AG10803 (cell line): Measurements from ENCODE around the gene SOWAHC.

Experiments used
- DNase-seq: peaks from one replicate; pipeline ENCODE4 v3.0.0; 2010; ENCODE audit warnings: low read depth
- H3K4me3 ChIP-seq: 2 replicates; pipeline ENCODE4 v1.5.1; 2011; ENCODE audit warnings: mild to moderate bottlenecking, low read length, control low read depth
- CTCF ChIP-seq: conservative IDR thresholded peaks from 2 replicates; pipeline ENCODE4 v1.5.1; 2011; ENCODE audit warnings: mild to moderate bottlenecking, low read length, control low read depth, inconsistent platforms

SOWAHC gene

GRCh38 chr2:109649736-109650695 is 35.9 kb downstream of the SOWAHC start:
- TF ChIP-seq CTCF: no peak
- H3K4me3 ChIP-seq: no peak overlapping the region

GRCh38 chr2:109654326-109655050 is 40.3 kb downstream of the SOWAHC start:
- H3K4me3 ChIP-seq: no peak overlapping the region
- TF ChIP-seq CTCF: no peak
- no peak for DNase-seq

More at GRCh38 chr2:109649736-109650695, 35.9 kb downstream of the SOWAHC start:
- peak; percentile 5 for DNase-seq

GRCh38 chr2:109655287-109655686 is 41.1 kb downstream of the SOWAHC start:
- no peak overlapping the region for H3K4me3 ChIP-seq
- DNase-seq: no peak
- TF ChIP-seq CTCF: no peak

- DNase-seq: no peak
- no peak overlapping the region for H3K4me3 ChIP-seq
- TF ChIP-seq CTCF: no peak
Observed at GRCh38 chr2:109659396-109660045, 45.4 kb downstream of the SOWAHC start.

- H3K4me3 ChIP-seq: no peak overlapping the region
- DNase-seq: no peak
- no peak for TF ChIP-seq CTCF
Observed at GRCh38 chr2:109660046-109660860, 46.1 kb downstream of the SOWAHC start.

GRCh38 chr2:109662889-109663288 is 48.7 kb downstream of the SOWAHC start:
- H3K4me3 ChIP-seq: no peak overlapping the region
- TF ChIP-seq CTCF: no peak; the same call in 1 of the 2 replicates
- no peak for DNase-seq
